Measurements from ENCODE around the gene JADE2.

DNA sequence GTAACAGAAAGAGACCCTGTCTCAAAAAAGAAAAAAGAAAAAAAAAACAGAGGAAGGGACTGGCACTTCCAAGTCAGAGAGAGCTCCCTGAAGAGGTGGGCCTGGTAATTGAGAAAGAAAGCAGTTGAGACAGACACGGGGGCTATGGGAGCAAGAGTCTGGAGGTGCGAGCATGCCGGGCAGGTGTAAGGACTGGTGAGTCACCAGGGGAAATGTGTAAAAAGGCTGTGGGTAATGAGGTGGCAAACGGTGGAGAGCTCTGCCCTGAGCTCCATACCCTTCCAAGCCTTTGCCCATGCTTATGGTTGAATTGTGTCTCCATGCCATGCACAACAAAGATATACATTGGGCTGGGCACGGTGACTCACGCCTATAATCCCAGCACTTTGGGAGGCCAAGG lies 18.0 kb upstream of the JADE2 start:
- TF ChIP-seq, protein P1, sequence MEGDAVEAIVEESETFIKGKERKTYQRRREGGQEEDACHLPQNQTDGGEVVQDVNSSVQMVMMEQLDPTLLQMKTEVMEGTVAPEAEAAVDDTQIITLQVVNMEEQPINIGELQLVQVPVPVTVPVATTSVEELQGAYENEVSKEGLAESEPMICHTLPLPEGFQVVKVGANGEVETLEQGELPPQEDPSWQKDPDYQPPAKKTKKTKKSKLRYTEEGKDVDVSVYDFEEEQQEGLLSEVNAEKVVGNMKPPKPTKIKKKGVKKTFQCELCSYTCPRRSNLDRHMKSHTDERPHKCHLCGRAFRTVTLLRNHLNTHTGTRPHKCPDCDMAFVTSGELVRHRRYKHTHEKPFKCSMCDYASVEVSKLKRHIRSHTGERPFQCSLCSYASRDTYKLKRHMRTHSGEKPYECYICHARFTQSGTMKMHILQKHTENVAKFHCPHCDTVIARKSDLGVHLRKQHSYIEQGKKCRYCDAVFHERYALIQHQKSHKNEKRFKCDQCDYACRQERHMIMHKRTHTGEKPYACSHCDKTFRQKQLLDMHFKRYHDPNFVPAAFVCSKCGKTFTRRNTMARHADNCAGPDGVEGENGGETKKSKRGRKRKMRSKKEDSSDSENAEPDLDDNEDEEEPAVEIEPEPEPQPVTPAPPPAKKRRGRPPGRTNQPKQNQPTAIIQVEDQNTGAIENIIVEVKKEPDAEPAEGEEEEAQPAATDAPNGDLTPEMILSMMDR (IDR thresholded peaks at IDR 0.05): no peak
- no peak for TF ChIP-seq POLR2A (IDR thresholded peaks at IDR 0.05)
